SK-N-SH treated with all-trans-retinoic acid at 6 μM for 48 hours (cell line): ENCODE measurements around the gene FER1L5.

Experiments used
- ARNTL ChIP-seq: fragments of 450-650 bp; formaldehyde crosslinking; IDR thresholded peaks from 2 replicates; pipeline ENCODE4 v1.5.0; 2020; ENCODE audit warnings: low read depth, mild to moderate bottlenecking, moderate library complexity, borderline replicate concordance
- ESRRG ChIP-seq: fragments of 250-450 bp; sonication (Bioruptor Pico); IDR thresholded peaks from 2 replicates; pipeline ENCODE4 v1.6.1; 2021; ENCODE audit warnings: mild to moderate bottlenecking
- PPARA ChIP-seq: fragments of 250-450 bp; sonication (Bioruptor Pico); IDR thresholded peaks from 2 replicates; pipeline ENCODE4 v1.5.0; 2020; ENCODE audit warnings: mild to moderate bottlenecking, borderline replicate concordance
- RARB ChIP-seq: fragments of 250-450 bp; sonication (Bioruptor Pico); IDR thresholded peaks from 2 replicates; pipeline ENCODE4 v1.8.0; 2021; ENCODE audit warnings: mild to moderate bottlenecking, moderate library complexity
- TCF4 ChIP-seq: fragments of 250-450 bp; sonication (Bioruptor Pico); IDR thresholded peaks from 2 replicates; pipeline ENCODE4 v1.8.0; 2021; ENCODE audit warnings: mild to moderate bottlenecking, moderate library complexity, borderline replicate concordance
- TOX ChIP-seq: fragments of 250-450 bp; sonication (Bioruptor Pico); IDR thresholded peaks from 2 replicates; pipeline ENCODE4 v1.8.0; 2021; ENCODE audit warnings: mild to moderate bottlenecking, moderate library complexity, borderline replicate concordance
- ZNF70 ChIP-seq: fragments of 450-650 bp; formaldehyde crosslinking; IDR thresholded peaks from 2 replicates; pipeline ENCODE4 v1.5.0; 2020; ENCODE audit warnings: mild to moderate bottlenecking, moderate library complexity
- TF ChIP-seq, protein P1 (sequence below): fragments of 250-450 bp; sonication (Bioruptor Pico); IDR thresholded peaks from 2 replicates; pipeline ENCODE4 v1.5.1; 2020; ENCODE audit warnings: low read depth, mild to moderate bottlenecking, moderate library complexity
- TF ChIP-seq, protein P2 (sequence below): fragments of 250-450 bp; sonication (Bioruptor Pico); IDR thresholded peaks from 2 replicates; pipeline ENCODE4 v1.8.0; 2020; ENCODE audit warnings: mild to moderate bottlenecking, moderate library complexity, borderline replicate concordance

DNA sequence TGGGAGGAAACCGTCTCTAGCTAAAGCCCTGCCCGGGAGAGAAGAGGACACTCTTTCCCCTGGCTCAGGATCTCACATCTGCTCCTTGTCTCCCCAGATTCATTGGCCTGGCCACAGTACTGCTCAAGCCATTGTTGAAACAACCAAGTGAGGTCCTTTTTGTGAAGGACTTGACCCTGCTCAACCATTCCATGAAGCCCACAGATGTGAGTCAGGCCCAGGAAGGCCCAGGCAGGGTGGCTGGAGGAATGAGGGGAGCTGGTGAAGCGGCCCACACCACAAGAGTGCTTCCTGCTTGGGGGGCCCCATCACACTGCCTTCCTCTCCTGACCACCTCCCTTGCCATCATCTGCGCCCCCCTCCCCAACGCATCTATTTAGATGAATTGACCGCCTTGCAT, 5.1 kb downstream of the FER1L5 start:
- TF ChIP-seq, protein P1, sequence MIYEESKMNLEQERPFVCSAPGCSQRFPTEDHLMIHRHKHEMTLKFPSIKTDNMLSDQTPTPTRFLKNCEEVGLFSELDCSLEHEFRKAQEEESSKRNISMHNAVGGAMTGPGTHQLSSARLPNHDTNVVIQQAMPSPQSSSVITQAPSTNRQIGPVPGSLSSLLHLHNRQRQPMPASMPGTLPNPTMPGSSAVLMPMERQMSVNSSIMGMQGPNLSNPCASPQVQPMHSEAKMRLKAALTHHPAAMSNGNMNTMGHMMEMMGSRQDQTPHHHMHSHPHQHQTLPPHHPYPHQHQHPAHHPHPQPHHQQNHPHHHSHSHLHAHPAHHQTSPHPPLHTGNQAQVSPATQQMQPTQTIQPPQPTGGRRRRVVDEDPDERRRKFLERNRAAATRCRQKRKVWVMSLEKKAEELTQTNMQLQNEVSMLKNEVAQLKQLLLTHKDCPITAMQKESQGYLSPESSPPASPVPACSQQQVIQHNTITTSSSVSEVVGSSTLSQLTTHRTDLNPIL (CRISPR knock-in tag) = no peak
- TF ChIP-seq PPARA (CRISPR knock-in tag) (no peak), ARNTL (CRISPR knock-in tag) (no peak), ZNF70 (CRISPR knock-in tag) (no peak), RARB (CRISPR knock-in tag) (no peak), TCF4 (CRISPR knock-in tag) (no peak), ESRRG (no peak), TOX (CRISPR knock-in tag) (no peak)
- TF ChIP-seq, protein P2, sequence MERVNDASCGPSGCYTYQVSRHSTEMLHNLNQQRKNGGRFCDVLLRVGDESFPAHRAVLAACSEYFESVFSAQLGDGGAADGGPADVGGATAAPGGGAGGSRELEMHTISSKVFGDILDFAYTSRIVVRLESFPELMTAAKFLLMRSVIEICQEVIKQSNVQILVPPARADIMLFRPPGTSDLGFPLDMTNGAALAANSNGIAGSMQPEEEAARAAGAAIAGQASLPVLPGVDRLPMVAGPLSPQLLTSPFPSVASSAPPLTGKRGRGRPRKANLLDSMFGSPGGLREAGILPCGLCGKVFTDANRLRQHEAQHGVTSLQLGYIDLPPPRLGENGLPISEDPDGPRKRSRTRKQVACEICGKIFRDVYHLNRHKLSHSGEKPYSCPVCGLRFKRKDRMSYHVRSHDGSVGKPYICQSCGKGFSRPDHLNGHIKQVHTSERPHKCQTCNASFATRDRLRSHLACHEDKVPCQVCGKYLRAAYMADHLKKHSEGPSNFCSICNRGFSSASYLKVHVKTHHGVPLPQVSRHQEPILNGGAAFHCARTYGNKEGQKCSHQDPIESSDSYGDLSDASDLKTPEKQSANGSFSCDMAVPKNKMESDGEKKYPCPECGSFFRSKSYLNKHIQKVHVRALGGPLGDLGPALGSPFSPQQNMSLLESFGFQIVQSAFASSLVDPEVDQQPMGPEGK (CRISPR knock-in tag) = no peak
